HT1080 (cell line): ENCODE data around the gene IGSF21. TPM values are rescaled to one million over a fixed set of nuclear protein-coding genes. Genes with fewer than 3 reads are reported as not detected.

Experiments
- DNase-seq: peaks from one replicate; pipeline ENCODE4 v3.0.0-alpha.2; 2015; ENCODE audit warnings: low read depth
- total RNA-seq: library from RNA; depleted of rRNA; stranded (reverse); fragments of >200 nt; shearing (Covaris generic); gene quantifications from 2 replicates; pipeline ENCODE4 v1.2.3, GENCODE V29; 2014

The IGSF21 gene
- total RNA-seq, 1 experiment from 2014 or later, result not detected

GRCh38 chr1:18094096-18094495 lies 13.5 kb upstream of the IGSF21 start:
- no peak for DNase-seq

DNA sequence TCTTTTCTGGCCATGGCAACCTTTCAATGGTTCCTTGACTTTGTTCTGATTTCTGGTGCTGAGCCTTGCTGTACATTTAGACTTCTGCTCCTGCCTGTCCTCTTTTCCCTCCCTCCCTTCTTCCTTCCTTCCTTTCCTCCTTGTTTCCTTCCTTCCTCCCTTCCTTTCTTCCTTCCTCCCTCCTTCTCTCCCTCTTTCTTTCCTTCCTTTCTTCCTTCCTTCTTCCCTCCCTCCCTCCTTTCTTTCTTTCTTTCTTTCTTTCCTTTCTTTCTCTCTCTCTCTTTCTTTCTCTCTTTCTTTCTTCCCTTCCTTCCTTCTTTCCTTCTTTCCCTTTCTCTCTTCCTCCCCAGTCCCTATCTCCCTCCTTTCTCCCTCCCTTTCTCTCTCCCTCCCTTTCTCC lies 10.4 kb upstream of the IGSF21 start:
- DNase-seq, result no peak

- DNase-seq, result no peak
These were observed 8.6 kb upstream of the IGSF21 start for GRCh38 chr1:18099026-18099425.

DNA sequence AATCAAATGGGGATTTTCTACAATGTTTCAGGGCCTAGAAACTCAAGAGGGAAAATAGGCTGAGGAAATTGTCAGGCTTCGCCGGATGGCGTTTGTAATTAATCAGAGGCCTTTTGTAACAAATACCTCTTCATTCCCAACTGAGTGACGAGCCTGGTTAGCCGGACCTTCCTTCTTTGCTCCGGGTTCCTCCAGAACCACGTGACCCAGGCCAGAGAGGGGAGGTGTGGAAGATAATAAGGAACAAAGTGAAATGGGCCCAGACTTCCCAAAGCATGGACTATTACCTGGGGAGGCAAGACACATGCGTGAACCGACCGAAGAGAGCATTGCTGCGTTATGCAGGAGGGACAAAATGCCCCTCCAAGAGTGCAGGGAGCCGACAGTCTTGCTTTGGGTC lies 7.5 kb upstream of the IGSF21 start:
- no peak for DNase-seq

DNA sequence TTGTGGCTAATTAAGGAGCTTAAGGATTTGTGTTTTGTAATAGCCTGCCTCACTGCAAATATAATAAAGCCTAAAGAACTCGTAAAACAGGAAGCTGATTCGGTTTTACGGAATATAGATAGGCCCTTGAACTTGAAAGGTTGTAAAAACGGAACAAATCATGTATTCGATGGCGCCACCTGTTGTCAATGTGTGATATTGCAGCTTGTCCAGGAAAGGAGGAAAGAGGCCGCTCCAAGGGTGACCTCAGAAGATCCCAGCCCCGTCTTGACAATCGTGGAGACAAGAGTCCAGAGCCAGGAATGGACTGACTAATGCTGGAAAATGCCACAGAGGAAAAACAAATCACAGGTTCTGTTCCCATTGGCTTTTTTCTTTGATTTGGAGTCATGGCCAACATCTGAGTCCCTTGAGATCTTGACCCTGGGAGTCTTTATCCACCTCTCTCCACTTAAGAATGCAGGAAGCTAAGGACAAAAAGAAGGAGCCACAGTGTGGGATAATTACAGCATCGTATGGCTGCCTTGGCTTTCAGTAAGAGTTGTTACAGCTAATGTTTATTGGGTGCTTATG lies 7.0 kb upstream of the IGSF21 start:
- DNase-seq, result peak; percentile 56

DNA sequence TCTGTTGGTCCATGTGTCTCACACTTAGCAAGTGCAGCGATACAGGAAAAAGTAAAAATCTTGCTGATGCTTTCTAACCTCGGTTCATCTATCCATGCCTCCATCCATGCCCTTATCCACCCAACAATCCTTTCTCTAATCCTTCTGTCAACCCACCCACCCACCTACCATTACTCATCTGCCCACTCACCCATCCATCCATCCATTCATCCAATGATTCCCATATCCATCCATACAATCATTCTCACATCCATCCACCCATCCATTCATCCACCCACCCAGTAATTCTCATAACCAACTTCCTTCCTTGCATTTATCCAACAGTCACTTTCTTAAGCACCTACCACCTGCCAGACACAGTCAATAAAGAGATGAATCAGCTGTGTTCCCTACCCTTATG lies 6.1 kb upstream of the IGSF21 start:
- no peak for DNase-seq

DNA sequence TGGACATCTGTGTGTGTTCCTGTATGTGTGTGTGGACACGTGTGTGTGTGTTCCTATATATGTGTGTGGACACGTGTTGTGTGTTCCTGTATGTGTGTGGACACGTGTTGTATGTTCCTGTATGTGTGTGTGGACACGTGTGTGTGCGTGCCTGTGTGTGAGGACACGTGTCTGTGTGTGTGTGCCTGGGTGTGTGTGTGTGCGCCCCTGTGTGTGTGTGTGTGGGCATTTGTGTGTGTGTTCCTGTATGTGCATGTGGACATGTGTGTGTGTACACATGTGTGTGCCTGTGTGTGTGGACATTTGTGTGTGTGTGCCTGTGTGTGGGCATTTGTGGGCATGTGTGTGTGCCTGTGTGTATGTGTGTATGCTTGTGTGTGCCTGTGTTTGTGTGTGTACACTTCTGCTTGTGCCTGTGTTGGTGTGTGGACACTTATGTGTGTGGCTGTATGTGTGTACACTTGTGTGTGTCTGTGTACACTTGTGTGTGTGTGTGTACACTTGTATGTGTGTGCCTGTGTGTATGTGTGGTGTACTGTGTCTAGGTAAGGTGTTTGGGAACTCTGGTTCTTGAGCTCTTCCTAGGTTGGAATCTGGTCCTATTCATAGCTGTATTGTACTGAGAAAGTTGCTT lies 3.7 kb upstream of the IGSF21 start:
- DNase-seq, result no peak

DNA sequence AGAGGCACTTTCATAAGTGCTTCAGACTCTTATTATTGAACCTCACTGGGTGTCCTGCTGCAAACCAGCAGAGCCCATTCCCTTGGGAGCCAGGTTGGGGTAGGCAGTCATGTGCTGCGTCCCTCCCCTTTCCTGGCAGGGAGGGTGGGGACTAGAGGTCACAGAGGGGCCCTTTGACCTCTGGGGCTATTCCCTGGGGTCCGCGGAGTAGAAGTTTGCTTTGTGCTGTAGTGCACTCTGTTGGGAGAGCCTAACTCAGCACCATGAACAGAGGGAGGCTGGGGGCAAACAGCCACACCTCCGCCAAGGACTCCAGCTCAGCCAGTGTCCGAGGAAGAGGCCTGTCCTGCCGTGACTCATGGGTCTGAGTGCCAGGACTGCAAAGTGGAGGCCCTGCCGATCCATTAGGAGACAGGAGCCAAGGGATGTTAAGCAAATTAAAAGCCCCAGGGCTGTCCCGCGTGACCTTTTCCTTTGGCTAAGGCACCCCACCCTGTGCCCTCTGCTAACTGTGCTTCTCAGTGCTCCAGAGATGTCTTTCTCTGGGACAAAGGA lies 3.0 kb upstream of the IGSF21 start:
- DNase-seq, result no peak

GRCh38 chr1:18105196-18105595 lies 2.4 kb upstream of the IGSF21 start:
- DNase-seq, result no peak

GRCh38 chr1:18108299-18109057 lies 880 bp downstream of the IGSF21 start:
- DNase-seq, result no peak

DNA sequence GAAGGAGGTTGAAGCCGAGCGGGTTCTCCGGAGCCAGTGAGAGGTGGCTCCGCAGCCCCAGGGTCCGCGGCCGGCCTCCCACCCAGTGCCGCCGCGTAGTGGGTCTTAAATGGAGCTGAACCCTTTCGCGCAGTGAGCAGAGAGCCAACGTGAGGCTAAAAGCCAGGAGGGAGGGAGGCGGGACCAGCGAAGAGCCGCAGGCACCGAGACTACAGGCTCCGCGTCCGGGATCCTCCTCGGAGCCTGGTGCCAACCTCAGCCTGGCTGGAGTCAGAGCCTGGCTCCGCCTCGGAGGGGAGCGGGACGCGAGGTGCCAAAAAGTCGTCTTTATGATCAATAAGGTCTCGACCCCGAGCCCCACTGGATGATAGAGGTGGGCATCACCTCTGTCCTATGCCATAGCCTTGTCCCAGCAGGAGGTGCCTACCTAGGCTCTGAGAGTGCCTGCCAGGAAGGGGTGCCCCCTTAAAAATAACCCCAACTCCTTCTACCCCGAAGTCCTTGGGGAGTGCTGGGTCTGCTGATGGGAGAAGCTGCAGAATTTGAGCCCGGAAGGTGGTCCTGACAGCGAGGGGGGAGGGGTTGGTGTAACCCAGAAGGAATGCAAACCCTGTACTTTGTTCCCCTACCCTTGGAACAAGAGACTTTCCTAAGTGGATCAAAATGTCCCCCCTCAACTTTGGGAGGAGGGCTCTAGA lies 1.6 kb downstream of the IGSF21 start:
- no peak for DNase-seq

DNA sequence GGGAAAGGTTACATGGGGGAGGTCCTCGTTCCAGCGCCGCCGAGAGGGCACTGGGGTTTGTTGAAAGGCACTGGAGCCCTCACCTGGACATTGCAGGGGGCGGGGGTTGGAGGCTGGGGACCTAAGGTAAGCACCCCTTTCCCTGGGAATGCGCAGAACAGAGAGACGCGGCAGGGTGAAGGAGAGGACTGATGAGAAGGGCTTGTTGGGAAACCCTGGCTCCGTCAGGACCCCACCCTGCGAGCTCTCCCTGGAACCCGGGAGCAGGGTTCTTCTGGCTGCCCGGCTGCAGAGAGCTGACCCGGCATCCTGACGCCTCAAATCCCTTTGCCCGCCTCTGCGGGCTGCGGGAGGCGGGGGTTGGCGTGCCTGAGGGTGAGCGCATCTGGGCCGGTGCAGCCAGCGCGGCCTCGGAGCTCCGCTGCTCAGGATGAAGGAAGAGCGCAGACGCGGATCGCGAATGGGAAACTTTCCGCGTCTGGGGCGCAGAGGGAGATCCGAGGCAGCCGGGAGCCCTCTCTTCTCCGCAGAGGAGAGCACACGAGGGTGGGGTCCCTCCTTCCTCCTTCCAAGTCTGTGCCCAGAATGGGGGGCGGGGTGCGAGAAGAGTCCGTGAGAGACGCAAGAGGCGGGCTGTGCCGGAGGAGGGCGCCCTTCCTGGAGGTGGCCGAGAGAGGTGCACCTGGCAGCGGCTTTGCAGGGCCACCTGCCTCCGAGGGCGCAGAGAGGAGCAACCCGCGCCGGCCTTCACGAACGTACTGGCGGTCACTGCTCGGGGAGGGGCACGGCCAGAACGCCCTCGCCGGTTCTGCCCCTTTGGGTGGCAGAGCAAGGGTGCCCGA lies 2.4 kb downstream of the IGSF21 start:
- no peak for DNase-seq

GRCh38 chr1:18110598-18110939 lies 3.0 kb downstream of the IGSF21 start:
- DNase-seq, result no peak

- DNase-seq, result no peak
These were observed 3.4 kb downstream of the IGSF21 start for GRCh38 chr1:18110968-18111367.

DNA sequence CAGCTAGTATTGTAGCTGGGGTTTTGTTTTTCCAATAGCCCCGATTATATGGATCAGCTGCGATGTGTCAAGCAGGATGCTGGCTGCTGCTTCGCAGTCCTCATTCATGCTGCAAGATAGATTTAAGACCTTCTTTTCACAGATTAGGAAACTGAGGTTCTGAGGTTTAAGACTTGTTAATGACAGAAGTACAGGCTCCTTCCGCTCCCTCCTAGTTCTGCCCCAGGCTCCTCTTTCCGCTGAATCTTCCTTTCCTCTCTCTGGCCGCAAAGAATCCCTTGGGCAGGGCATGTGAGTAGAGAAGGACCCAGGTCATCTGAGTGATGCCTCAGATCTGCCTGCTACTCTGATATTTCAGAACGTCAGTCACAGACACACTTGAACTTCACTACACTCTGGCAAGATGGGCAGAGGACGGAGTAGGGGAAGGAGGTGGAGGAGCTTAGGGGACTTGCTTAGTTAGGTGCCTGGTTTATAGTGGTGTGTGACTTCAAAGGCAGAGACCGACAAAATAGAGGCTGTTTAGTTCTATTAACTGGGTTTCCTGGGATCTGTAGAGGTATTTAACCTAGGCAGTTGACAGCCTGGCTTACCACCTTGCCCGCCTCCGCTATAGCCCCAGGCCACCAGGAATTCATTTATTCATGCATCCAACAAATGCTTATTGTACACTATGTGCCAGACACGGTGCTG lies 4.2 kb downstream of the IGSF21 start:
- no peak for DNase-seq

DNA sequence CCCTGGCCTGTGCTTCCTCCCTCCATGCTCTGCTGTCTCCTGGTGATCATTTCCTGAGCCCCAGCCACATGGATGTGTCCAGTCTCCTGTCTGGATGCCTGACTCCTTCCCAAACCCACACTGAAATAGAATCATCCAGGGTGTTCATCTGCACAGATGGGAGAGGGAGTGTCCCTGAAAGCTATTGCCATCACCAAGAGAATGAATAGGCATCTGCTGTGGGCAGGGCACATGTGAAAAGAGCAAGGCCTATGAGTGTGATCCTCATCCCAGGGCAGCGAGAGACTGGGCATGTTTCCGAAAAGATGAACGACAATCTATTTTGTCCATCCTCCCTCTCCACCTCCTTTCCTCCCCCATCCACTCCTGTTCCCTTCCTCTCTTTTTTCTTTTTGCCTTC lies 5.0 kb downstream of the IGSF21 start:
- DNase-seq, result no peak

- DNase-seq, result no peak
These were observed 7.3 kb downstream of the IGSF21 start for GRCh38 chr1:18114726-18115410.

DNA sequence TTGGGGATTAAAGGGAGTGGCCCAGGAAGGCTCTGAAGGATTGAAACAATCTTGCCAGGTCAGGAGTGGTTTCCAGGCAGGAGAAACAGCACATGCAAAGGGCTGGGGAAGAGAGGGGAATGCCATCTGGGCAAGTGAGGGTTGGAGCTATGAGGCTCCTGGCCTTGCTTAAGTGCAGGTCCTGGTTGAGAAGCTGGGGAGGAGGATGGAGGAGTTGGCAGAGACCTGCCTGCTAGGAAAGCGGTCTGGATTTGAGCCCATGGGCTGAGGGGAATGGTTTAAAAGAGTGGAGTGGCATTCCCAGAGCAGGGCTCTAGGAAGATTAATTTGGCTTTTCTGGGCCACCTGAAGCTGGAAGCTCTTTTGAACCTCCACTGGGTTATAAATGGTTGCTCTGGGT lies 9.2 kb downstream of the IGSF21 start:
- DNase-seq, result no peak

GRCh38 chr1:18118078-18118477 lies 10.5 kb downstream of the IGSF21 start:
- DNase-seq, result no peak

DNA sequence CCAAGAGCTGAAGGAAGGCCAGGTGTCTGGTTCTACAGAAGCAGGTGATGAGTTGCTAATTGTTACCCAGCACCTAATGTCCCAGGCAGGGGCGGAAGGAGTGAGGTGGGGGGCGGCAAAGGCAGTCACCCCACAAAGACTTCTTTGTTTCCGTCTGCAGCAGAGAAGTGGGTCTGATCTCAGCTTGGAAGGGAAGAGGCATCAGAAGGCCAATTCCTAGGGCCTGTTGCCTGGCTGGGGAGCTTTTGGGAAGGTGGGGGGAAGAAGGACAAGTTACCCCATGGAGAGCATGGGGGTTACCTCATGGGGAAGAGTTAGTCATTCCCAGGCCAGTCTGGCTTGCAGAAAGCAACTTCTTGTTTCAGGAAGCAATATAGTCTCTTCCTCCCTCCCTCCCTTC lies 10.9 kb downstream of the IGSF21 start:
- DNase-seq, result no peak
